Natural killer cell (primary cell): Measurements from ENCODE around the gene MRPS34. TPM values are rescaled to one million over a fixed set of nuclear protein-coding genes. Genes with fewer than 3 reads are reported as not detected.

ENCODE experiments used
- ATAC-seq, 3 donors: fragments of 150-1000 bp in 2 of 3; fragments of 200-7000 bp in 1 of 3; cut with Tn5 transposase; 1 replicate in 1 of 3; 2 replicates in 2 of 3; pipeline ENCODE4 v1.10.0; 2021; ENCODE audit warnings: mild to moderate bottlenecking in 2 of 3, moderate library complexity in 2 of 3
- DNase-seq, 2 donors: peaks; one replicate each; pipeline versions ENCODE4 v3.0.0 to v3.0.0-alpha.2; 2013 to 2021; ENCODE audit warnings: mixed read lengths in 1 of 2
- H3K27ac ChIP-seq: one replicate; pipeline ENCODE4 v1.5.1; 2013; ENCODE audit warnings: mild to moderate bottlenecking, low read length
- H3K27me3 ChIP-seq: one replicate; pipeline ENCODE4 v1.6.1; 2013; ENCODE audit warnings: low read length; ENCODE audit not compliant: control insufficient read depth, insufficient read depth
- H3K36me3 ChIP-seq: one replicate; pipeline ENCODE4 v1.6.1; 2013; ENCODE audit warnings: low read length; ENCODE audit not compliant: control insufficient read depth, insufficient read depth
- H3K4me1 ChIP-seq: one replicate; pipeline ENCODE4 v1.6.1; 2013; ENCODE audit warnings: low read length; ENCODE audit not compliant: control insufficient read depth, insufficient read depth
- H3K4me3 ChIP-seq: one replicate; pipeline ENCODE4 v1.5.1; 2013; ENCODE audit warnings: low read length
- H3K9me3 ChIP-seq: one replicate; pipeline ENCODE4 v1.6.1; 2013; ENCODE audit warnings: low read length; ENCODE audit not compliant: control insufficient read depth, insufficient read depth
- H3K27ac Mint-ChIP-seq, 2 donors: one replicate each; pipeline ENCODE4 v1.8.0; 2022; ENCODE audit warnings: mild to moderate bottlenecking in 2 of 2, mixed read lengths in 2 of 2, moderate library complexity in 1 of 2
- H3K27me3 Mint-ChIP-seq, 2 donors: one replicate each; pipeline ENCODE4 v1.8.0; 2022; ENCODE audit warnings: low read depth in 2 of 2, mixed read lengths in 2 of 2
- H3K36me3 Mint-ChIP-seq: one replicate; pipeline ENCODE4 v1.8.0; 2022; ENCODE audit warnings: mixed read lengths
- H3K4me1 Mint-ChIP-seq, 2 donors: one replicate each; pipeline ENCODE4 v1.8.0; 2022; ENCODE audit warnings: mixed read lengths in 2 of 2
- H3K4me3 Mint-ChIP-seq: one replicate; pipeline ENCODE4 v1.8.0; 2022; ENCODE audit warnings: mild to moderate bottlenecking, moderate library complexity, mixed read lengths
- H3K9me3 Mint-ChIP-seq, 2 donors: one replicate each; pipeline ENCODE4 v1.8.0; 2022; ENCODE audit warnings: mixed read lengths in 2 of 2
- CTCF ChIP-seq: fragments of 200-600 bp; IDR thresholded peaks from one replicate; pipeline ENCODE4 v1.8.0; 2022; ENCODE audit warnings: antibody characterized with exemption
- WGBS: methylation state at CpG from one replicate; pipeline ENCODE4 v1.1.7; 2013; ENCODE audit warnings: missing lambda C conversion rate; ENCODE audit not compliant: insufficient coverage; 5-methylcytosine and 5-hydroxymethylcytosine counted together
- intact Hi-C: fragments of 100-400 bp; cut with micrococcal nuclease; formaldehyde crosslinking; loops from one replicate; pipeline ENCODE4 v1.14.2; 2022
- total RNA-seq, 4 donors: library from RNA; stranded (reverse); fragments of 120-200 nt in 1 of 4; gene quantifications; one replicate each; pipeline versions ENCODE4 v1.2.3 to v1.2.4, GENCODE V29; 2013 to 2022

MRPS34 gene
- total RNA-seq, 3 donors from 2014 or later (not counting 1 experiment from before 2014, with no cell fraction given): 26.5 to 42.0 (median 41.4) TPM

- ATAC-seq: no peak
- no peak overlapping the region for H3K4me3 Mint-ChIP-seq
Observed at GRCh38 chr16:1744338-1744840, 28.5 kb downstream of the MRPS34 start.

GRCh38 chr16:1743376-1744337 lies 29.3 kb downstream of the MRPS34 start:
- 95% methylated on average over 32 of the region's 32 CpGs for WGBS
- H3K4me1 Mint-ChIP-seq: peaks cover 7% of the 10 kb centered on the region in 2 donors
- no peaks in the 10 kb centered on the region for H3K4me1 ChIP-seq
- no peak overlapping the region for H3K27ac ChIP-seq
- H3K27me3 Mint-ChIP-seq: no peaks in the 10 kb centered on the region
- no peak overlapping the region for H3K27ac Mint-ChIP-seq
- DNase-seq (no peak), ATAC-seq (no peak)
- TF ChIP-seq CTCF: no peak
- H3K27me3 ChIP-seq: no peaks in the 10 kb centered on the region
- H3K9me3 Mint-ChIP-seq: no peaks in the 10 kb centered on the region
- no peak overlapping the region for H3K4me3 ChIP-seq
- H3K4me3 Mint-ChIP-seq: no peak overlapping the region
- intact Hi-C loops: no loop called here
- H3K36me3 ChIP-seq: peaks cover 48% of the 10 kb centered on the region
- H3K36me3 Mint-ChIP-seq: peaks cover 5% of the 10 kb centered on the region
- H3K9me3 ChIP-seq: no peaks in the 10 kb centered on the region

More at GRCh38 chr16:1744338-1744840, 28.5 kb downstream of the MRPS34 start:
- no peaks in the 10 kb centered on the region for H3K27me3 Mint-ChIP-seq
- H3K36me3 ChIP-seq: peaks cover 55% of the 10 kb centered on the region
- no peaks in the 10 kb centered on the region for H3K27me3 ChIP-seq
- DNase-seq: no peak
- peak overlapping the region in 1 of 2 donors; percentile 32 for H3K27ac Mint-ChIP-seq
- peaks cover 7% of the 10 kb centered on the region in 2 donors for H3K4me1 Mint-ChIP-seq
- H3K36me3 Mint-ChIP-seq: peaks cover 5% of the 10 kb centered on the region
- H3K9me3 Mint-ChIP-seq: no peaks in the 10 kb centered on the region
- no peak overlapping the region for H3K4me3 ChIP-seq
- TF ChIP-seq CTCF: no peak
- H3K27ac ChIP-seq: no peak overlapping the region
- 95% methylated on average over 19 of the region's 24 CpGs for WGBS
- no peaks in the 10 kb centered on the region for H3K9me3 ChIP-seq
- intact Hi-C loops: no loop called here
- H3K4me1 ChIP-seq: no peaks in the 10 kb centered on the region

DNA sequence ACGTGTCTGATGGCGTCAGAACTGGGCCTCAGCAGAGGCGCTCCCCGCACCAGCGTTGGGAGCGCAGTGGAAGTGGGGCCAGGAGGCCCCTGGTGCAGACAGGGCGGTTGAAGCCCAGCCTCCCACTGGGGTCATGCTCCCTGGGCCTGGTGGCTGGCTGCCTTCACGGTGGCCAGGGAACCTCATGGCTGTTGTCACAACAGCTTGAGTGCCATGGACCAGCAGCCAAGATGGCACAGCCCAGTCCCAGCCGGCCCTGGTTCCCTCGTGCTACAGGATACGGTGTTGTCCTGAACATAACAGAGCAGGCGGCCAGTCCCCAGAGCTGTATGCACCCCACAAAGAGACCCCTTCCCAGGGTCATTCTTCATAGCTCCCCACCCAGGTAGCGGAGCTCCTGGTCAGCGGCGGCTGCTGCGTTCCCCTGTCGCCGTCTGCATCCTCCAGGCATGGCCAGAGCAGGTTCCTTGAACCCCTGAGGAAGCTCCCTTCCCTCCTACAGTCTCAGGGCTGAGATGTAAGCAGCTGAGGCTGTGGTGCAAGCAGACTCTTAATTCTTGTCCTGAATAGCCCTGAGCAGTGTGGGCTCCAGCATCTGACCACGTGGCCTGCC lies 31.3 kb downstream of the MRPS34 start:
- DNase-seq: no peak
- peaks cover 30% of the 10 kb centered on the region for H3K36me3 ChIP-seq
- intact Hi-C loops: no loop called here
- Mint-ChIP-seq H3K27me3 (no peaks in the 10 kb centered on the region), H3K4me3 (no peak overlapping the region), H3K36me3 (peaks cover 5% of the 10 kb centered on the region), H3K4me1 (peaks cover 7% of the 10 kb centered on the region in 2 donors), H3K27ac (peak overlapping the region in 1 of 2 donors; percentile 21), H3K9me3 (no peaks in the 10 kb centered on the region)
- TF ChIP-seq CTCF: no peak
- H3K27ac ChIP-seq: no peak overlapping the region
- 98% methylated on average over 19 of the region's 19 CpGs for WGBS
- no peak for ATAC-seq
- H3K4me1 ChIP-seq: no peaks in the 10 kb centered on the region
- no peaks in the 10 kb centered on the region for H3K9me3 ChIP-seq
- no peaks in the 10 kb centered on the region for H3K27me3 ChIP-seq
- H3K4me3 ChIP-seq: no peak overlapping the region
